COLO668 (cell line): ENCODE data around the gene ERI2.
"Not testable (repeated sequence)": the region's sequence is repeated elsewhere in the genome, so short reads cannot be mapped to it uniquely, and the experiment has no call there.

Experiments
- DNase-seq: peaks from one replicate; lab custom pipeline; 2025; ENCODE audit not compliant: unreplicated experiment; lab: John Stamatoyannopoulos, UW

Gene ERI2

GRCh38 chr16:20766294-20766693, 40.0 kb downstream of the ERI2 start:
- no peak for DNase-seq

- DNase-seq: no peak
Observed at GRCh38 chr16:20765732-20766131, 40.5 kb downstream of the ERI2 start.

GRCh38 chr16:20764448-20764847, 41.8 kb downstream of the ERI2 start:
- DNase-seq: not testable (repeated sequence)

GRCh38 chr16:20763461-20764232, 42.6 kb downstream of the ERI2 start, which contains the start of gene ACSM3:
Gene ACSM3 (plus strand): TSS chr16:20764014. CDS start chr16:20770035, 6,021 bp downstream.
- DNase-seq: no peak

GRCh38 chr16:20762404-20763123, 43.7 kb downstream of the ERI2 start:
- DNase-seq: no peak

GRCh38 chr16:20761175-20761574, 45.1 kb downstream of the ERI2 start:
- DNase-seq: no peak

- no peak for DNase-seq
Observed at GRCh38 chr16:20760346-20760745, 45.9 kb downstream of the ERI2 start.

- not testable (repeated sequence) for DNase-seq
Observed at GRCh38 chr16:20755799-20756198, 50.5 kb downstream of the ERI2 start.

- no peak for DNase-seq
Observed at GRCh38 chr16:20755238-20755637, 51.0 kb downstream of the ERI2 start.

- no peak for DNase-seq
Observed at GRCh38 chr16:20753727-20754126, 52.5 kb downstream of the ERI2 start.

- DNase-seq: no peak
Observed at GRCh38 chr16:20750558-20750957, 55.7 kb downstream of the ERI2 start.

- DNase-seq: no peak
Observed at GRCh38 chr16:20749474-20749873, 56.8 kb downstream of the ERI2 start.

GRCh38 chr16:20747030-20747816, 59.0 kb downstream of the ERI2 start:
- DNase-seq: no peak

- DNase-seq: no peak
Observed at GRCh38 chr16:20746461-20746860, 59.8 kb downstream of the ERI2 start.
